Measurements from ENCODE around the gene ENTPD7.
A peak's percentile ranks its signal among the peaks of the same experiment; 100 is the strongest.

ENTPD7 gene

DNA sequence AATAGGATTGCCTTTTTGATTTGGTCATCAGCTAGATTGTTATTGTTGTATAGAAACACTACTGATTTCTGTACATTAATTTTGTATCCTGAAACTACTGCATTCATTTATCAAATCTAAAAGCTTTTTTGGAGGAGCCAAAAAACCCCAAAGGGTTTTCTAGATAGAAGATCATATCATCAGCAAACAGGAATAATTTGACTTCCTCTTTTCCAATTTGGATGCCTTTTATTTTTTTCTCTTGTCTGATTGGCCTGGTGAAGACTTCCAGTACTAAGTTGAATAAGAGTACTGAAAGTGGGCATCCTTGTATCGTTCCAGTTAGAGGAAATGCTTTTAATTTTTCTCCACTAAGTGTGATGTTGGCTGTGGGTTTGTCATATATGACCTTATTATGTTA is 10.6 kb upstream of the ENTPD7 start:
- DNase-seq: no peak

DNA sequence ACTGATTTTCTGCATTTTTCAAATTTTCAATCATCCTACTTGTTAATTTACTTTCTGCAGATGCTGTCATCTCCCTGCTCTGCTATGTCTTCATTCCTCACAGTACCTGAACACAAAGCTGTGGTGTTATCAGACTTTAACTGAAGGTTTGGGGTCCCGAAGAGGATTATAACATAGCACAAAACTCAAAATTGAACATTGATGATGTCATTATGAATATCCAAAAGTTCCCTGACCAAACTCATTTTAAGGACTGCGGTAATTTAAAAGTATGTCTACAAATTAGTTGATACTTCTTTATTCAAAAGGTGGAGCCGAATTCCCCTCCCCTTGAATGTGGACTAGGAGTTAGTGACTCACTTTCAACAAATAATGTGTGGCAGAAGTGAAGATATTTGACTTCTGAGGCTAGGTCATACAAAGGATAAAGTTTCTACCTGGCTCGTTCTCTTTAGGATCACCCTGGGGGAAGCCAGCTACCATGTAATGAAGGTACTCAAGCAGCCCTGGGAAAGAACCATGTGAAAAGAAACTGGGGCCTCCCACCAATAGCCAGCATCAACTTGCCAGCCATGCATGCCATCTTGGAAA is 6.4 kb upstream of the ENTPD7 start:
- no peak for DNase-seq

DNA sequence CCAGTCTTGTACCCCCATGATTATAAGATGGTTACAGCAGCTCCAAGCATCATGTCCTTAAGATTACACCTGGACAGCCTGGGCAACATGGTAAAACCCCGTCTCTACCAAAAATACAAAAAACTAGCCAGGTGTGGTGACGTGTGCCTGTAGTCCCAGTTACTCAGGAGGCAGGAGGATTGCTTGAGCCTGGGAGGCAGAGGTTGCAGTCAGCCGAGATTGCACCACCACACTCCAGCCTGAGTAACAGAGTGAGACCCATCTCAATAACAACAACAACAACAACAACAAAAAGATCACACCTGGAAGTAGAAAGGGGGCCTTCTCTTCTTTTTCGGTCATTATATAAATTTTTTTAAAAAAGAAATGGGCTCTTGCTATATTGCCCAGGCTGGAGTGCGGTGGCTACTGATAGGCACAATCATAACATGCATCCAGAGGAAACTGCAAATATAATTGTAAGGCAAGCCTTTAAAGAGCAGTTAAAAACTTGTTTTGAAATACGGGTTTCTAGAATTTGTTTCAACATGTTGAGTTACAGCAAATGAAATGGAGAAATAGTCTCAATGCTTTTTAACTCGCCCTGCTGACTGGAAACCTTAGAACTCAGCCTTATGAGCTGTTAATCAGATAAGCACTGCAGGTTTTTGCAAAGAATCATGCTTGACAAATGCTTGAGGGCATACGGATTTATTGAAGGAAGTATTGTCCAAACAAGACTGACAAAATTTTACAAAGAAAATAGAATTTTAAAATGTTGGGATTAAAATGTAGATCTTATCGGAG is 4.7 kb upstream of the ENTPD7 start:
- DNase-seq: no peak

DNA sequence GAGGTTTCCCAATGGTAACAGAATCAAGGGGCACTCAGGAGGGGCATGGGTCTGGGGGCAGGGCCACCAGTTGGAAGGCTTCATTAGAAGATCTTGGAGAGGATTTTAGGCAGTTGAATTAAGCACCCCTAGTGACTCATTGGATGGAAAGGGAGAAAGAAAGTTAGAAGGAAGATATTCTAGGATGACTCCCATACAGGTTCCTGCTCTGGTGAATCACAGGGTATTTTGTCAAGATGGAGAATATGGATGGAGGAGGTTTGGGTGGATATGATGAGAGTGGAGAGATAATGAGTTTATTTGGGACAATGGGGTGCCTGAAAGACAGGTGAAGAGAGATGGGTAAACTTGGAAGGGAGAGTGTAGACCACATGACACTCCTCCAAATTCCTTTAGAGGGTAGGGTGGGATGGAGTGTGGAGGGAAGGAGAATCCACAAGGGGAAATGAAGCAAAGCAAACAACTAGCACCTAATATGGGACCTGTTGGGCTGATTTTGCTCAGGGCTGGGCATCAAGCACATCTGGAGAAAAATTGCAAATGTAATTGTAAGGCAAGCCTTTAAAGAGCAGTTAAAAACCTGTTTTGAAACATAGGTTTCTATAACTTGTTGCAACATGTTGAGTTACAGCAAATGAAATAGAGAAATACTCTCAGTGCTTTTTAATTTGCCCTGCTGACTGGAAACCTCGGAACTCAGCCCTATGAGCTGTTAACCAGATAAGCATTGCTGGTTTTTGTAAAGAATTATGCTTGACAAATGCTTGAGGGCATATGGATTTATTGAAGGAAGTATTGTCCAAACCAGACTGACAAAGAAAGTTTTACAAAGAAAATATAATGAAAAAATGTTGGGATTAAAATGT is 2.9 kb upstream of the ENTPD7 start:
- no peak for DNase-seq

DNA sequence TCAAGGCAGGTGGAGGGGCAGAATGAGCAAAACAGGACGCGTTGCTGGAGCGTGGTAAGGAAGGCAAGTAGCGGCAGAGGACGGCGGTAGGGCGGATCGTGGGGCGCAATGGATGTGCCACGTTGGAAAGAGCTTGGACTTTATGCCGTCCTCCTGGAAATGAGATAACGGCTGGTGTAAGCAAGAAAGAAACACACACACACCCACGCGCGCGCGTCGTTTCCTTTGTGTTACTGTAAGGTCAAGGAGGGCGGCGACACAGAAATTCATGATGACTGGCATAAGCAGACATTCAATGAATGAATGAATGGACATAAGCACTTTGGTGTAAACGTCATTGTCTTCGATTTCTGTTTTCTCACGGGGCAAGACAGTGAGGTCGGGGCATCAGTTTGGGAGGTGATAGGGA is 683 bp upstream of the ENTPD7 start:
- peak; percentile 30 for DNase-seq

DNA sequence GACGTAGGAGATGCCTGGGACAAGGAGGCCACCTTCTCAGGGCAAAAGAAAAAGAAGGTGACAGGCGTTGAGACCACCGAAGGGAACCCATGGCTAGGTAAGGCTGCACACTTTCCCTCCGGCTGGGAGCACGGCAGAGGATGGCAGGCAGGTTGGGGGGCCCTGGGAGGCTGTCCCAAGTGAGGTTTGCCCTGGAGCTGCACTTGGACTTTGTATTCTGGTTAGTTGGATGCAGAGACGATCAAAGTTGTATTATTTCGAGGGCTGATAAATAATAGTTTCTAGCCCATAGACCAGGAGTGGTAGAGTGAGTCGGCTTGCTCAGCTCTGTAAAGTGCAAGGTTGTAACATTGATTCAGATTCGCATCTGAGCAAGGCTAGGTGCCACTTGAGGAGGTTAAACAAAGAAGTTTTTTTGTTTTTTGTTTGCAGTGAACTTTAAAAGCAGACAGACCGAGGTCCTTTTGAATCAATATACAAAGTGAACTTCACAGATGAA is 608 bp downstream of the ENTPD7 start:
- DNase-seq: no peak

DNA sequence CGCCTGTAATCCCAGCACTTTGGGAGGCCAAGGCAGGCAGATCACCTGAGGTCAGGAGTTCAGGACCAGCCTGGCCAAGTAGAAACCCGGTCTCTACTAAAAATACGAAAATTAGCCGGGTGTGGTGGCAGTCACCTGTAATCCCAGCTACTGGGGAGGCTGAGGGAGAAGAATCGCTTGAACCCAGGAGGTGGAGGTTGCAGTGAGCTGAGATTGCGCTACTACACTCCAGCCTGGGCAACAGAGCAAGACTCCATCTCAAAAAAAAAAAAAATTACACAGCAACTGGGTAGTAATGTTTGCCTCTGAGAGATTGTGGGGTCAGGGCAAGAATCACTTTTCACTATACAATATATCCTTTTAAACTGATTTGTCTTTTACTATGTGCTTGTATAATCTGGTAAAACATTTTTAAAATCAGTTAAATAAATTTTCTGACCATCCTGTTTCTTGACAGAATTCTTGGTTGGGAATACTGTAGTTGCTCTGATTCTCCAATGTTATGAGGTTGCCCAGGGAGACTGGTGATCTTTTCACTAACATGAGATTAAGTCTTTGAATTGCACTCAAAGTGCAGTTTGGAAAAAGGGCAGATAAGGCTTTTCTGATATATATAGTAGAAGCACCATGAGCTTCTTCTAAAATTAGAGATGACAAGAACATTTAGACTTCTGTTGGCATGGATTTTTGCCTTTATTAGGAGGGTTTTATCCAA is 1.5 kb downstream of the ENTPD7 start:
- DNase-seq: no peak

DNA sequence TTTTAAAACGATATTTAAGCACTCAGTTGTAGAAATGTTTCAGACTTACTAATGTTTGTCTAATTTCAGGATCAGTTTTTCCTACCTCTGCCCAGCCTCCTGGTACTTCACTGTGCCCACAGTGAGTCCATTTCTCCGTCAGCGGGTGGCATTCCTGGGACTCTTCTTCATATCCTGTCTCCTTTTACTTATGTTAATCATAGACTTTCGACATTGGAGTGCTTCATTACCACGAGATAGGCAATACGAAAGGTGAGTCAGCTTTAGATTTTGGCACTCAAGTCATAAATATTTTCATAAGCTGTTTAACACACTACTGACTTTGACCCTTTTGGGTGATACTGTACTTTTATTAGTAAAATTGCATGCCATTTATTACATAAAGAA is 2.1 kb downstream of the ENTPD7 start:
- DNase-seq: no peak

DNA sequence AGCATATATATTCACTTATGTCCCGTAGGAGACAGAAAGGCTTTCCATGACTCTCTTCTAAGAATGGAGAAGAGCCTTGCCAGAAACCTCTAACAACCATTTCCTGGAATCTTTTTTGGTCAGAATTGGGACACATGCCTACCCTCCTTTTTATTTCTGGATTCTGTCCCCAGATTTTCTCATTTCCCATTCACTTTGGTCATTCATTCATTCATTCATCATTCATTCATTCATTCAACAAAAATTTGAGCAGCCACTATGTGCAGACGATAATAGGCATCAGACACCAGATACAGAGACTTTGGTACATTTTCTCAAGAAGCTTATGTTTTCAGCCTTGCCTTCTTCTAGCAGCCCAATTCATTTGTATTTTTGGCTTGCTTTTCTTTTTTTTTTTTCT is 6.0 kb downstream of the ENTPD7 start:
- no peak for DNase-seq

DNA sequence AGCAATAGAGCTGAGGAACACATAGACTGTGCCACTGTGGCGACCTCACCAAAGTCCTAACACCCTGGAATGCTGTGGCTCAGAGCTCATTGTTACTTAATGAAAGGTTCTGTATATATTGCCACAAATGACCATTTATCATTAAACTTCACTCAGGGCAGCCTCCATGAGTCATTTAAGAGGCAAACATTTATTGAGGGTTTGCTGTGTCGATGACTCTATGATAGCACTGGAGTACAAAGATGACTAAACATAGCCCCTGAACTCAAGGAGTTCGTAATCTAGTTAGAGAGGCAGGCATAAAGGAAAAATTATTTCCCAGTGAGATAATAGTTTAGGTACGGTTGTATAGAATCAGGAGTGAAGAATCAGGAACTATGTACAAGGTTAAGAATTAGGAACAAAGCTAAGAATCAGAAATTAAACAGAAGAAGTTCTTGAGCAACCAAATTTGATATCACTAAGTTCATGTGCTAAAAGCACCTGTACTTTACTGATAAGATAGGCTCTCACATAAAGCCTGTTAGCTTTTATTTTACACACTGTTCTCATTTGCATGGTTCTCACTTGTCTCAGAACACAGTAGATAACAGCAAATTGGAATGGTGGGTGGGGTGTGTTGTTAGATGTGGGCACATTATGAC is 7.9 kb downstream of the ENTPD7 start:
- no peak for DNase-seq

DNA sequence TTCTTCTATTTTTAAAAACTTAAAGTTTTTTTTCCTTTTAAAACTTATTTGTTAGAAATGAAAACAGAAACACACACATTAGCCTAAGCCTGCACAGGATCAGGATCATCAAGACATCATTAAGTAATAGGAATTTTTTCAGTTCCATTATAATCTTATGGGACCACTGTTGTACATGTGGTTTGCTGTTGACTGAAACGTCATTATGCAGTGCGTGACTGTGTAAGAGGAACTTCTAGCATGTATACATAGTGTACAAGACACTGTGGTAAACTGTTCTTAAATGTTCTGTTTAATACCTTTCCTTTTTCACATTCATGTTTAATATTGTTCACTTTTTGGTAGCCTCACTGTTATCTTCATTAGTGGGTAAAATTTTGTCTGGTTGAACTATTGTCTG is 12.1 kb downstream of the ENTPD7 start:
- DNase-seq: no peak

DNA sequence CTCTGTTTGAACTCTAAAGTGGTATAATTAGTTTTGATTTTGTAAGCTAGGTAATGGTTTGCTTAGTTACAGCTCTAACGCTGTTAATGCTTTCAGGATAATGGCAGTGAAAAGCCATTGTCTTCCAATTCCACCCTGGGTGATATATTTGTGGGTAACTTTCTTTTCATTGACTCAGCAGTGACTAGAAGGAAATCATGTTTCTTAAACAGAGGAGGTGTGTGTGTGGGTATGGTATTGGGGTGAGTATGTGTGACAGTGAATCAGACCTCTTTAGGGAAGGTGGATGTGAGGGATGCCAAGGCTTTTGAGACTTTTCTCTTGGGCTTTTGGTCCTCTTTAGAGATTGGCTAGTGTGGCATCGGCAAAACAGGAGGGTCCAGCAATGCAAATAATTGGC is 13.6 kb downstream of the ENTPD7 start:
- no peak for DNase-seq

DNA sequence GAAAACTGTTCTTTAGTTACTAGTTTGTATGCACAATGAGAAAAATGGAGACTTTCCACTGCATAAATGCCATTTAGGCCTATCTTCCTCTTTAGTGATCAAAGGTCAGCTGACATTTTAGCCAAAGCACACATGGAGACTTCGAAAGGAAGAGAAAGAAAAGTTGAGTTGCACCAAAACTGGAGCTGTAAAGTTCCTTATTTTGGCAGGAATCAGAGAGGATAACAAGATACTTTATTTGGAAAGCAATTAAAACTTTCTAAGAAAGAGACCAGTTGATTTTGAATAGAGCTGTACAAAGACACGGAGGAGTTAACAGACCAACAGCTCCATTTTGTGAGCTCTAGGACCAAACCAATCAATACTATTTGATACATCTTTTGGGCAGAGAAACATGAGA is 14.2 kb downstream of the ENTPD7 start:
- no peak for DNase-seq

DNA sequence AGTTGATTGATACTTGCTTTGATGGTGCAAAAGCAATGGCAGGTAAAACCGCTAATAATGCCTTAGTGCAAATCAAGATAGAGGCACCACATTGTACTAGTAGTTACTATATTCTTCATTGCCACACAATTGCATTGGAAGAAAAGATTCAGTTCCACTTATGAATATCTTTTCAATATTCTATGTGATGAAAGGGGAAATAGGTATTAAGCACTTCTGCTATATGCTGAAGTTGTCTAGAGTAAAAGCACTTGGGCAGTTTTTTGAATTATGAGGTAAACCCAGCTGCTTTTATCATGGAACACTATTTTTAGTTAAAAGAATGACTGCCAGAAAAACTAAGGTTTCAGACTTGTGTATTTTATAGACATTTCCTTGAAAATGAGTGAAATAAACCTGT is 15.5 kb downstream of the ENTPD7 start:
- DNase-seq: no peak

DNA sequence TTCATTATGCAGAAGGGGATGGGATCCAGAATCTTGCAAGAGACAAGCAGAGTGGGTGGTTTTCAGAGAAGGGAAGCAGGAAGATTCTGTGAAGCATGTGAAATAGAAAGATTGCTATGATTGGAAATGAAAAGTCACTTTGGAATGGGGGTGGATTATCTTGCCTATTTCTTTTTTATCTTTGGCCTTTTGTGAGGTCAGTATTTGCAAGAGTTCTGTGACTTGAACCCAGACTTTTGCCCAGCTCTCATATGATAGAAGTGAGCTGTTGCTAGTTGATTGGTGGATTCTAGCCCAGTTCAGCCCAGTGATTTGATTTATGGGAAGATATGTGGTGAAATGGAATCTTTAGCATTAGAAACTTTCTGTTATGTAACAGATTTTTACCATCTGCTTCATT is 17.1 kb downstream of the ENTPD7 start:
- no peak for DNase-seq

DNA sequence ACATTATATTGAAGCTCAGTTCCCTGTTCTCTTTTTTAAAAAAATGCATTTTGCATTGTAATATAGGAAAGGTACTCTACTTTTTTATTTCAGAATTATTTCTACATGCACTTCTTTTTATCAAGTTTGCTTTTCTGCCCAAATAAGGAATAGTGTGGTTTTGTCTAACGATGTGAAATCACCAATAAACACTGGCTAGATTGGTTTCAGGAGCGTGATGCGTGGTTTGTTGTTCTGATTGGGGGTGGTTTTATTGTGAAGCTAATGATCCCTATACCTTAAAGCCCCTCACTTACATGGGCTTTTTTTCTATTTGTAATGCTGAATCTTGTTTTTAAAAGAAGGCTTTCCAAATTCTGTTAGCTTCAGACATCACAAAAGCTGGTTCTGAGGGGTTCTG is 17.6 kb downstream of the ENTPD7 start:
- no peak for DNase-seq

DNA sequence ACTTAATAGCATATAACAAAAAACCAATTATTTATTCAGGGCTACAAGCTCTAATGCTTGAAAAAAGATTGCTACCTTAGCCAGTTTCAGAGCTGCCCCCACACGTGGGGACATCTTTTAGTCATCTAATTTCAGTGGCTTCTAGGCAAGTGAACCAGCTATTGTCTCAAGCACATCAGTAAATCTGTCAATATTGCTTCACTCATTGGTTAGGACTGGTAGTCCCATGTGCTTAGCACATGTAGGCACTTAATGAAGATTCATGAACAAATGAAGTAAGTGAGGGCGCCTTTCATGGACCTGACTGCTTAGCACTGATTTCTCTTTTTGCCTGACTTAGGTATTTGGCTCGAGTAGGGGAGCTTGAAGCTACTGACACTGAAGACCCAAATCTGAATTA is 19.6 kb downstream of the ENTPD7 start:
- no peak for DNase-seq

DNA sequence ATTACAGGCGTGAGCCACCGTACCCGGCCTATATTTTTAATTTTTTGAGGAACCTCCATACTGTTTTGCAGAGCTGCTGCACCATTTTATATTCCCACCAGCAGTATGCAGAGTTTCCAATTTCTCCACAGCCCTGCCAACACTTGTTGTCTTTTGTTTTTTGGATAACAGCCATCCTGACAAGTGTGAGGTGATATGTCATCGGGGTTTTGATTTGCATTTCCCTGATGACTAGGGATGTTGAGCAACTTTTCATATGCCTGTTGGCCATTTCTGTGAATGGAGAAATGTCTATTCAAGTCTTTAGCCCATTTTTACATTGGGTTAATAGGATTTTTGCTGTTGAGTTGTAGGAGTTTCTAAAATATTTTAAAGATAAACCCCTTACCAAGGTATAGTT is 22.2 kb downstream of the ENTPD7 start:
- no peak for DNase-seq

DNA sequence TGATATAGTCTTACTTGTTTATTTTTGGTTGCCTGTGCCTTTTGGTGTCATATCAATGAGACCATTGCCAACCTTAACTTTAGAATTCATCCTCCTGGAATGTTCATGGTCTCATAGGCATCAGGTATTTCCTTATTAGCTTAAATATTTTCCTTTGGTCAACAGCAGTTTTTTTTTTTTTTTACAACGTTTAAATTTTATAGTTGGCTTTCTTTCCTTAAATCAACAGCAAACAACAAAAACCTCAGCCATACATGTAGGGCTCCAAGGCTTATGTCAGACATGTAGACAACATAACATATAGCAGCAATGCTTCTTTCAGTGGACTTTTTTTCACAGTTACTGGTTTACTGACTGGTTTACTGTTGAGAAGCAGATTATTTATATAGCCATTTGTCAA is 22.7 kb downstream of the ENTPD7 start:
- no peak for DNase-seq

DNA sequence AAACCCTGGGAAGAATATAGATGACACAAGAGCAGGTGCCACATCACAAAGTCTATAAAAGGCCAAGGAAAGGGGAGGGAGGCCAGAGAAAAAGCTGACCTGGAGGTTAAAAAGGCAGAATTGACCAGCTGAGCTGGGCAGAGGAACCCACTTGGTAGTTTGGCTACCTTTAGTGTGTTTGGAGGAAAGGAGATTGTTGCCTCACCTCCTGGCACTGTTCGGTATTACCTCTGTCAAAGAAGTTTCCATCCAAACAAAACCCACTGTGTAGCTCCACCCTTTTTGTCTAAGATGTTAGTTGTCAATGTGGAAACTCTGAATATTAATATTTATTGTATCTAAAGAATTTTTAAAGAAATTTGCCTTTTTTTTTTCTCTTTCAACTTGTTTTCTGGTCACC is 23.4 kb downstream of the ENTPD7 start:
- DNase-seq: no peak

DNA sequence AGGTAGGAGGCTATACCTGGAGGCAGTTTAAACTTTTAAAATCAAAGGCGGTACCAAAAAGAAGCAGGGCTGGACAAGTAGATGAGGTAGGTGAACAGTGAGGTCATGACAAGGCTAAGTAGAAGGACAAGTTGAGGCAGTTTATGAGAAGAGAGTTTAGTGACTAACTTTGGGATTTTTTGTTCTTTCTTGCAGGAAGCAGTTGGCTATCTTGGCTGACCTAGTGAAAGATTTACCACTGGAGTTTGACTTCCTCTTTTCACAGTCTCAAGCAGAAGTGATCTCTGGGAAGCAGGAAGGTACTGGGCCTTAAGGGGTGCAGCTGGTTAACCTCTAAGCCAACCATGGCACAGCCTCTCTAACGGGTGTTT is 26.3 kb downstream of the ENTPD7 start:
- DNase-seq: no peak

DNA sequence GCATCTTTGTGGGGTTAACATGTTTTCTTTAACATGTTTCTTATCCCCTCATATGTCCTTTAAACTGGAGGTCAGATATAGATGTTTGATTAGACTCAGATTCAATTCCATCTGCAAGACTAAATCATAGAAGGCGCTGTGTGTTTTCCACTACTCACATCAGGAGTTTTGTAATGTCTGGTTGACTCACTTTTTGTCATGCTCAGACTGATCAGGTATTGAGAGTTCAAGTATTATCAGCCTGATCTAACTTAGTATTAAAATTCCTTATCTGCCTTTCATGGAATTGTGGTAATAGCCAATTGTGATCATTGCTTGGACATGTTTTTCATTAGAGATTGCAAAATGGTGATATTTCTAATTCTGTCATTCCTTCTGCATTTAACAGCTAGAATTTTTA is 30.2 kb downstream of the ENTPD7 start:
- DNase-seq: no peak

Measured in right hindlimb (tissue), 1 donor.